Immature natural killer cell (primary cell): ENCODE data around the gene AKT2. TPM values are rescaled to one million over a fixed set of nuclear protein-coding genes. Genes with fewer than 3 reads are reported as not detected.

ENCODE experiments used
- DNase-seq, 3 donors: peaks; one replicate each; pipeline ENCODE4 v3.0.0; 2022; ENCODE audit warnings: mixed read lengths in 1 of 3
- H3K27ac Mint-ChIP-seq, 6 donors: one replicate each; pipeline ENCODE4 v1.8.0; 2020; ENCODE audit warnings: mixed read lengths in 6 of 6, mild to moderate bottlenecking in 5 of 6, inconsistent platforms in 4 of 6, moderate library complexity in 3 of 6
- H3K27me3 Mint-ChIP-seq, 3 donors: one replicate each; pipeline ENCODE4 v1.8.0; 2020 to 2021; ENCODE audit warnings: low read depth in 3 of 3, mild to moderate bottlenecking in 3 of 3, mixed read lengths in 3 of 3, moderate library complexity in 3 of 3, inconsistent platforms in 1 of 3
- H3K36me3 Mint-ChIP-seq, 3 donors: one replicate each; pipeline ENCODE4 v1.8.0; 2020; ENCODE audit warnings: mixed read lengths in 3 of 3, inconsistent platforms in 2 of 3, mild to moderate bottlenecking in 2 of 3
- H3K4me1 Mint-ChIP-seq, 2 donors: one replicate each; pipeline ENCODE4 v1.8.0; 2020; ENCODE audit warnings: inconsistent platforms in 2 of 2, mild to moderate bottlenecking in 2 of 2, mixed read lengths in 2 of 2, moderate library complexity in 1 of 2
- H3K4me3 Mint-ChIP-seq, 5 donors: one replicate each; pipeline ENCODE4 v1.8.0; 2020; ENCODE audit warnings: mild to moderate bottlenecking in 5 of 5, mixed read lengths in 5 of 5, inconsistent platforms in 3 of 5, moderate library complexity in 3 of 5
- H3K9me3 Mint-ChIP-seq, 6 donors: one replicate each; pipeline ENCODE4 v1.8.0; 2020; ENCODE audit warnings: mild to moderate bottlenecking in 6 of 6, mixed read lengths in 6 of 6, inconsistent platforms in 4 of 6, moderate library complexity in 3 of 6
- polyA plus RNA-seq, 3 donors: library from polyadenylated mRNA; unstranded; fragments of 300-500 nt; fragmentation: Illumina TruSeq; gene quantifications; one replicate each; pipeline ENCODE4 v1.2.3, GENCODE V29; 2021

The AKT2 gene
- polyA plus RNA-seq, 3 donors from 2014 or later: 32.7 to 47.6 (median 34.4) TPM

GRCh38 chr19:40314656-40315055, 29.5 kb upstream of the AKT2 start:
- no peaks in the 10 kb centered on the region for H3K9me3 Mint-ChIP-seq
- no peaks in the 10 kb centered on the region for H3K27me3 Mint-ChIP-seq
- H3K4me3 Mint-ChIP-seq: no peak overlapping the region
- H3K4me1 Mint-ChIP-seq: no peaks in the 10 kb centered on the region
- DNase-seq: no peak
- H3K36me3 Mint-ChIP-seq: peaks cover 0 to 7% (median 3%) of the 10 kb centered on the region in 3 donors
- no peak overlapping the region for H3K27ac Mint-ChIP-seq

- DNase-seq: no peak
- no peaks in the 10 kb centered on the region for H3K27me3 Mint-ChIP-seq
- H3K4me1 Mint-ChIP-seq: no peaks in the 10 kb centered on the region
- no peak overlapping the region for H3K4me3 Mint-ChIP-seq
- peaks cover 0 to 4% (median 3%) of the 10 kb centered on the region in 3 donors for H3K36me3 Mint-ChIP-seq
- H3K9me3 Mint-ChIP-seq: no peaks in the 10 kb centered on the region
- H3K27ac Mint-ChIP-seq: no peak overlapping the region
Observed at GRCh38 chr19:40313229-40313983, 28.3 kb upstream of the AKT2 start.

- H3K27me3 Mint-ChIP-seq: no peaks in the 10 kb centered on the region
- no peaks in the 10 kb centered on the region for H3K4me1 Mint-ChIP-seq
- no peak overlapping the region for H3K27ac Mint-ChIP-seq
- H3K9me3 Mint-ChIP-seq: no peaks in the 10 kb centered on the region
- peaks cover 0 to 3% (median 3%) of the 10 kb centered on the region in 3 donors for H3K36me3 Mint-ChIP-seq
- DNase-seq: no peak
- H3K4me3 Mint-ChIP-seq: no peak overlapping the region
Observed at GRCh38 chr19:40312533-40312932, 27.4 kb upstream of the AKT2 start.

- Mint-ChIP-seq H3K4me1 (peaks cover 1 to 6% of the 10 kb centered on the region in 2 donors), H3K27me3 (no peaks in the 10 kb centered on the region), H3K27ac (no peak overlapping the region), H3K9me3 (no peaks in the 10 kb centered on the region), H3K36me3 (no peaks in the 10 kb centered on the region), H3K4me3 (no peak overlapping the region)
- no peak for DNase-seq
Observed at GRCh38 chr19:40309666-40310065, 24.5 kb upstream of the AKT2 start.

- Mint-ChIP-seq H3K4me1 (peaks cover 1 to 6% of the 10 kb centered on the region in 2 donors), H3K9me3 (no peaks in the 10 kb centered on the region), H3K27me3 (no peaks in the 10 kb centered on the region), H3K36me3 (peaks cover 0 to 3% (median 0%) of the 10 kb centered on the region in 3 donors), H3K27ac (no peak overlapping the region), H3K4me3 (no peak overlapping the region)
- peak; percentile 61 to 70 (median 65) for DNase-seq
Observed at GRCh38 chr19:40305403-40305802, 20.3 kb upstream of the AKT2 start.

- H3K4me3 Mint-ChIP-seq: no peak overlapping the region
- H3K27ac Mint-ChIP-seq: no peak overlapping the region
- H3K27me3 Mint-ChIP-seq: no peaks in the 10 kb centered on the region
- peaks cover 1 to 6% of the 10 kb centered on the region in 2 donors for H3K4me1 Mint-ChIP-seq
- DNase-seq: no peak
- peaks cover 0 to 3% (median 0%) of the 10 kb centered on the region in 3 donors for H3K36me3 Mint-ChIP-seq
- H3K9me3 Mint-ChIP-seq: no peaks in the 10 kb centered on the region
Observed at GRCh38 chr19:40304306-40304705, 19.2 kb upstream of the AKT2 start.

GRCh38 chr19:40303765-40304164, 18.6 kb upstream of the AKT2 start:
- DNase-seq: no peak
- Mint-ChIP-seq H3K27me3 (no peaks in the 10 kb centered on the region), H3K4me3 (no peak overlapping the region), H3K27ac (no peak overlapping the region), H3K36me3 (peaks cover 0 to 3% (median 0%) of the 10 kb centered on the region in 3 donors), H3K9me3 (no peaks in the 10 kb centered on the region), H3K4me1 (peaks cover 1 to 6% of the 10 kb centered on the region in 2 donors)

GRCh38 chr19:40302224-40303011, 17.3 kb upstream of the AKT2 start:
- no peaks in the 10 kb centered on the region for H3K27me3 Mint-ChIP-seq
- no peak overlapping the region for H3K27ac Mint-ChIP-seq
- H3K36me3 Mint-ChIP-seq: peaks cover 0 to 3% (median 0%) of the 10 kb centered on the region in 3 donors
- H3K9me3 Mint-ChIP-seq: no peaks in the 10 kb centered on the region
- peaks cover 1 to 6% of the 10 kb centered on the region in 2 donors for H3K4me1 Mint-ChIP-seq
- no peak for DNase-seq
- H3K4me3 Mint-ChIP-seq: no peak overlapping the region

GRCh38 chr19:40300668-40301067, 15.5 kb upstream of the AKT2 start:
- H3K27ac Mint-ChIP-seq: no peak overlapping the region
- H3K4me3 Mint-ChIP-seq: no peak overlapping the region
- H3K27me3 Mint-ChIP-seq: no peaks in the 10 kb centered on the region
- peaks cover 1 to 5% of the 10 kb centered on the region in 2 donors for H3K4me1 Mint-ChIP-seq
- DNase-seq: no peak
- peaks cover 0 to 3% (median 0%) of the 10 kb centered on the region in 3 donors for H3K36me3 Mint-ChIP-seq
- H3K9me3 Mint-ChIP-seq: no peaks in the 10 kb centered on the region

- no peak overlapping the region for H3K27ac Mint-ChIP-seq
- no peak overlapping the region for H3K4me3 Mint-ChIP-seq
- DNase-seq: no peak
- no peaks in the 10 kb centered on the region for H3K9me3 Mint-ChIP-seq
- no peaks in the 10 kb centered on the region for H3K4me1 Mint-ChIP-seq
- no peaks in the 10 kb centered on the region for H3K36me3 Mint-ChIP-seq
- H3K27me3 Mint-ChIP-seq: no peaks in the 10 kb centered on the region
Observed at GRCh38 chr19:40298026-40298425, 12.9 kb upstream of the AKT2 start.

- no peak overlapping the region for H3K27ac Mint-ChIP-seq
- no peaks in the 10 kb centered on the region for H3K36me3 Mint-ChIP-seq
- H3K27me3 Mint-ChIP-seq: no peaks in the 10 kb centered on the region
- no peaks in the 10 kb centered on the region for H3K9me3 Mint-ChIP-seq
- DNase-seq: no peak
- H3K4me3 Mint-ChIP-seq: no peak overlapping the region
- no peaks in the 10 kb centered on the region for H3K4me1 Mint-ChIP-seq
Observed at GRCh38 chr19:40294560-40294959, 9.4 kb upstream of the AKT2 start.

GRCh38 chr19:40286971-40287421, 1.9 kb upstream of the AKT2 start:
- Mint-ChIP-seq H3K9me3 (no peaks in the 10 kb centered on the region), H3K36me3 (peaks cover 0 to 6% (median 0%) of the 10 kb centered on the region in 3 donors), H3K4me3 (peak overlapping the region in 4 of 5 donors; percentile 56 to 75 (median 58)), H3K27me3 (peaks cover 12 to 17% (median 15%) of the 10 kb centered on the region in 3 donors), H3K4me1 (peaks cover 41 to 42% of the 10 kb centered on the region in 2 donors), H3K27ac (peak overlapping the region; percentile 91 to 100 (median 98))
- no peak for DNase-seq

GRCh38 chr19:40286235-40286970, 1.3 kb upstream of the AKT2 start:
- peaks cover 12 to 17% (median 15%) of the 10 kb centered on the region in 3 donors for H3K27me3 Mint-ChIP-seq
- peak overlapping the region; percentile 59 to 97 (median 90) for H3K4me3 Mint-ChIP-seq
- DNase-seq: no peak
- no peaks in the 10 kb centered on the region for H3K9me3 Mint-ChIP-seq
- H3K4me1 Mint-ChIP-seq: peaks cover 47% of the 10 kb centered on the region in 2 donors
- peak overlapping the region; percentile 98 to 100 (median 99) for H3K27ac Mint-ChIP-seq
- peaks cover 0 to 6% (median 0%) of the 10 kb centered on the region in 3 donors for H3K36me3 Mint-ChIP-seq
